Measurements from ENCODE around the gene MAP3K4.

GRCh38 chr6:161035981-161036263 is 44.4 kb downstream of the MAP3K4 start:
- TF ChIP-seq POLR2AphosphoS5 (IDR thresholded peaks at IDR 0.05; ENCODE audit: borderline replicate concordance, low read depth, low read length) (no peak), EZH2 (IDR thresholded peaks at IDR 0.05) (no peak), FOXP2 (optimal IDR thresholded peaks at IDR 0.05; ENCODE audit: control extremely low read depth, extremely low read length, insufficient read depth) (no peak)
